H9 (cell line): ENCODE measurements around the gene DCP1B. TPM values are rescaled to one million over a fixed set of nuclear protein-coding genes. Genes with fewer than 3 reads are reported as not detected.

Experiments used
- DNase-seq: peaks from one replicate; pipeline ENCODE4 v3.0.0-alpha.2; 2017
- H2AFZ ChIP-seq: one replicate; pipeline ENCODE4 v1.6.1; 2013; ENCODE audit warnings: mild to moderate bottlenecking, low read length, control low read depth, moderate library complexity
- H2AK5ac ChIP-seq: 2 replicates; pipeline ENCODE4 v1.6.1; 2013; ENCODE audit warnings: low read length, control low read depth, mixed read lengths; ENCODE audit not compliant: insufficient read length
- H2BK120ac ChIP-seq: one replicate; pipeline ENCODE4 v1.6.1; 2013; ENCODE audit warnings: low read depth, mild to moderate bottlenecking, low read length, control low read depth, inconsistent platforms; ENCODE audit not compliant: poor library complexity, severe bottlenecking
- H2BK12ac ChIP-seq: 2 replicates; pipeline ENCODE4 v1.6.1; 2013; ENCODE audit warnings: low read length, control low read depth, mixed read lengths, low read depth; ENCODE audit not compliant: insufficient read length
- H2BK15ac ChIP-seq: 2 replicates; pipeline ENCODE4 v1.6.1; 2013; ENCODE audit warnings: low read depth, low read length, control low read depth
- H2BK20ac ChIP-seq: one replicate; pipeline ENCODE4 v1.6.1; 2013; ENCODE audit warnings: low read depth, mild to moderate bottlenecking, low read length, control low read depth, inconsistent platforms; ENCODE audit not compliant: poor library complexity, severe bottlenecking
- H2BK5ac ChIP-seq: 2 replicates; pipeline ENCODE4 v1.6.1; 2013; ENCODE audit warnings: low read length, control low read depth, mixed read lengths; ENCODE audit not compliant: insufficient read length
- H3K14ac ChIP-seq: 2 replicates; pipeline ENCODE4 v1.6.1; 2013; ENCODE audit warnings: low read length, control low read depth; ENCODE audit not compliant: insufficient read depth
- H3K18ac ChIP-seq: 2 replicates; pipeline ENCODE4 v1.6.1; 2013; ENCODE audit warnings: low read depth, mild to moderate bottlenecking, mixed read lengths, low read length, control low read depth; ENCODE audit not compliant: insufficient read length
- H3K23ac ChIP-seq: 2 replicates; pipeline ENCODE4 v1.6.1; 2013; ENCODE audit warnings: low read length, control low read depth, mixed read lengths, low read depth; ENCODE audit not compliant: insufficient read length
- H3K23me2 ChIP-seq: 2 replicates; pipeline ENCODE4 v1.6.1; 2013; ENCODE audit warnings: low read depth, mild to moderate bottlenecking, mixed read lengths, low read length, control low read depth; ENCODE audit not compliant: insufficient read length, poor library complexity, severe bottlenecking
- H3K27ac ChIP-seq: 2 replicates; pipeline ENCODE4 v1.5.1; 2013; ENCODE audit warnings: low read length, control low read depth, mixed read lengths, low read depth; ENCODE audit not compliant: insufficient read length
- H3K27me3 ChIP-seq: 2 replicates; pipeline ENCODE4 v1.6.1; 2013; ENCODE audit warnings: low read length, control low read depth, inconsistent platforms; ENCODE audit not compliant: insufficient read depth
- H3K4ac ChIP-seq: 2 replicates; pipeline ENCODE4 v1.6.1; 2013; ENCODE audit warnings: low read depth, mild to moderate bottlenecking, control low read depth, inconsistent platforms, low read length, moderate library complexity
- H3K4me1 ChIP-seq: 2 replicates; pipeline ENCODE4 v1.6.1; 2013; ENCODE audit warnings: low read length, control low read depth, inconsistent platforms; ENCODE audit not compliant: insufficient read depth
- H3K4me2 ChIP-seq: 2 replicates; pipeline ENCODE4 v1.6.1; 2013; ENCODE audit warnings: low read length, control low read depth, mixed read lengths; ENCODE audit not compliant: insufficient read length, insufficient read depth
- H3K56ac ChIP-seq: 2 replicates; pipeline ENCODE4 v1.6.1; 2013; ENCODE audit warnings: low read depth, mild to moderate bottlenecking, mixed read lengths, low read length, control low read depth; ENCODE audit not compliant: insufficient read length
- H3K79me1 ChIP-seq: 2 replicates; pipeline ENCODE4 v1.6.1; 2013; ENCODE audit warnings: low read depth, mild to moderate bottlenecking, moderate library complexity, low read length, control low read depth, inconsistent platforms; ENCODE audit not compliant: insufficient read depth, poor library complexity, severe bottlenecking
- H3K79me2 ChIP-seq: 2 replicates; pipeline ENCODE4 v1.6.1; 2013; ENCODE audit warnings: low read length, control low read depth, inconsistent platforms; ENCODE audit not compliant: insufficient read depth
- H3K9ac ChIP-seq: 2 replicates; pipeline ENCODE4 v1.6.1; 2013; ENCODE audit warnings: low read length, control low read depth, mixed read lengths; ENCODE audit not compliant: insufficient read length; ENCODE audit errors: extremely low read depth
- H3K9me3 ChIP-seq: one replicate; pipeline ENCODE4 v1.6.1; 2013; ENCODE audit warnings: low read depth, low read length, inconsistent platforms; ENCODE audit not compliant: control insufficient read depth
- H3T11ph ChIP-seq: one replicate; pipeline ENCODE4 v1.6.1; 2013; ENCODE audit warnings: mild to moderate bottlenecking, low read length, control low read depth, inconsistent platforms
- H4K20me1 ChIP-seq: one replicate; pipeline ENCODE4 v1.6.1; 2013; ENCODE audit not compliant: control insufficient read depth, insufficient read length, insufficient read depth
- H4K5ac ChIP-seq: 2 replicates; pipeline ENCODE4 v1.6.1; 2013; ENCODE audit warnings: low read depth, mild to moderate bottlenecking, mixed read lengths, low read length, control low read depth; ENCODE audit not compliant: insufficient read length
- H4K8ac ChIP-seq: replicated peaks from 2 replicates; pipeline ENCODE4 v1.6.1; 2013; ENCODE audit warnings: low read length, control low read depth, mixed read lengths, low read depth; ENCODE audit not compliant: insufficient read length
- H4K91ac ChIP-seq: 2 replicates; pipeline ENCODE4 v1.6.1; 2013; ENCODE audit warnings: low read depth, mild to moderate bottlenecking, moderate library complexity, mixed read lengths, low read length, control low read depth; ENCODE audit not compliant: insufficient read length
- H3K27ac Mint-ChIP-seq, 3 experiments: 2 replicates in 2 of 3; 3 replicates in 1 of 3; pipeline ENCODE4 v1.8.0; 2020 to 2021; ENCODE audit warnings: mixed read lengths in 3 of 3, mild to moderate bottlenecking in 1 of 3, moderate library complexity in 1 of 3
- H3K27me3 Mint-ChIP-seq: 2 replicates; pipeline ENCODE4 v1.8.0; 2021; ENCODE audit warnings: low read depth, mild to moderate bottlenecking, moderate library complexity, mixed read lengths
- H3K36me3 Mint-ChIP-seq, 3 experiments: 2 replicates in 2 of 3; 3 replicates in 1 of 3; pipeline ENCODE4 v1.8.0; 2020 to 2021; ENCODE audit warnings: low read depth in 3 of 3, mixed read lengths in 3 of 3; ENCODE audit not compliant: insufficient read depth in 1 of 3
- H3K4me1 Mint-ChIP-seq, 2 experiments: 2 replicates each; pipeline ENCODE4 v1.8.0; 2020; ENCODE audit warnings: mixed read lengths in 2 of 2
- H3K4me3 Mint-ChIP-seq, 2 experiments: 2 replicates in 1 of 2; 3 replicates in 1 of 2; pipeline ENCODE4 v1.8.0; 2020 to 2021; ENCODE audit warnings: mild to moderate bottlenecking in 2 of 2, mixed read lengths in 2 of 2, moderate library complexity in 1 of 2
- H3K9me3 Mint-ChIP-seq, 2 experiments: 2 replicates in 1 of 2; 3 replicates in 1 of 2; pipeline ENCODE4 v1.8.0; 2020; ENCODE audit warnings: mild to moderate bottlenecking in 2 of 2, mixed read lengths in 2 of 2, moderate library complexity in 1 of 2
- WGBS: extraction: QIAGEN DNeasy Blood & Tissue Kit; methylation state at CpG from one replicate; pipeline ENCODE4 v1.1.7; 2013; ENCODE audit warnings: missing lambda C conversion rate, low lambda C conversion rate, mixed read lengths; ENCODE audit not compliant: insufficient read length; ENCODE audit errors: extremely low coverage; 5-methylcytosine and 5-hydroxymethylcytosine counted together
- total RNA-seq: library from RNA; stranded (reverse); gene quantifications from 2 replicates; pipeline ENCODE4 v1.2.1, GENCODE V29; 2021
- TF ChIP-seq, protein P1 (sequence below): fragments of 200-600 bp; sonication (generic); conservative IDR thresholded peaks from 3 replicates; pipeline ENCODE4 v1.8.0; 2021; ENCODE audit warnings: antibody characterized with exemption, mild to moderate bottlenecking

The DCP1B gene
- total RNA-seq, 1 experiment from 2014 or later, result 11.2 TPM

- H4K20me1 ChIP-seq, result no peaks in the 10 kb centered on the region
- H3K4ac ChIP-seq, result no peak overlapping the region
- H2BK12ac ChIP-seq, result no peak overlapping the region
- TF ChIP-seq, protein P1, sequence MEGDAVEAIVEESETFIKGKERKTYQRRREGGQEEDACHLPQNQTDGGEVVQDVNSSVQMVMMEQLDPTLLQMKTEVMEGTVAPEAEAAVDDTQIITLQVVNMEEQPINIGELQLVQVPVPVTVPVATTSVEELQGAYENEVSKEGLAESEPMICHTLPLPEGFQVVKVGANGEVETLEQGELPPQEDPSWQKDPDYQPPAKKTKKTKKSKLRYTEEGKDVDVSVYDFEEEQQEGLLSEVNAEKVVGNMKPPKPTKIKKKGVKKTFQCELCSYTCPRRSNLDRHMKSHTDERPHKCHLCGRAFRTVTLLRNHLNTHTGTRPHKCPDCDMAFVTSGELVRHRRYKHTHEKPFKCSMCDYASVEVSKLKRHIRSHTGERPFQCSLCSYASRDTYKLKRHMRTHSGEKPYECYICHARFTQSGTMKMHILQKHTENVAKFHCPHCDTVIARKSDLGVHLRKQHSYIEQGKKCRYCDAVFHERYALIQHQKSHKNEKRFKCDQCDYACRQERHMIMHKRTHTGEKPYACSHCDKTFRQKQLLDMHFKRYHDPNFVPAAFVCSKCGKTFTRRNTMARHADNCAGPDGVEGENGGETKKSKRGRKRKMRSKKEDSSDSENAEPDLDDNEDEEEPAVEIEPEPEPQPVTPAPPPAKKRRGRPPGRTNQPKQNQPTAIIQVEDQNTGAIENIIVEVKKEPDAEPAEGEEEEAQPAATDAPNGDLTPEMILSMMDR, result no peak
- no peak overlapping the region for H2AK5ac ChIP-seq
- H3K36me3 Mint-ChIP-seq, result no peaks in the 10 kb centered on the region; a peak in 1 of 7 replicates
- H2BK5ac ChIP-seq, result no peak overlapping the region
- H3K4me1 ChIP-seq, result no peaks in the 10 kb centered on the region
- peaks cover 1% of the 10 kb centered on the region for H3K27me3 Mint-ChIP-seq
- no peak overlapping the region for H2BK20ac ChIP-seq
- H2AFZ ChIP-seq, result no peak overlapping the region
- no peak overlapping the region for H3K9ac ChIP-seq
- no peak overlapping the region for H4K8ac ChIP-seq
- H3K79me2 ChIP-seq, result no peaks in the 10 kb centered on the region
- no peak overlapping the region for H3K23ac ChIP-seq
- no peak overlapping the region for H3K56ac ChIP-seq
- H4K91ac ChIP-seq, result no peak overlapping the region
- no peak overlapping the region for H3K27ac Mint-ChIP-seq
- no peak overlapping the region for H3K4me3 Mint-ChIP-seq
- H3K27me3 ChIP-seq, result no peaks in the 10 kb centered on the region
- no peaks in the 10 kb centered on the region for H3K79me1 ChIP-seq
- H3K14ac ChIP-seq, result no peak overlapping the region
- H4K5ac ChIP-seq, result no peak overlapping the region
- H3K4me1 Mint-ChIP-seq, result peaks cover 16 to 45% of the 10 kb centered on the region in 2 experiments
- WGBS, result no CpG with 5 or more reads among the region's 5 CpGs
- DNase-seq, result peak; percentile 12
- H2BK120ac ChIP-seq, result no peak overlapping the region
- H3K9me3 ChIP-seq, result no peaks in the 10 kb centered on the region
- no peak overlapping the region for H3K4me2 ChIP-seq
- H3K18ac ChIP-seq, result no peak overlapping the region
- H3K9me3 Mint-ChIP-seq, result no peaks in the 10 kb centered on the region
- no peak overlapping the region for H3T11ph ChIP-seq
- H3K23me2 ChIP-seq, result no peaks in the 10 kb centered on the region
- H3K27ac ChIP-seq, result no peak overlapping the region
- no peak overlapping the region for H2BK15ac ChIP-seq
Observed at GRCh38 chr12:1919284-1919683, 85.0 kb downstream of the DCP1B start.
